HT1080 (cell line): ENCODE results near the gene NDFIP2. TPM values are rescaled to one million over a fixed set of nuclear protein-coding genes. Genes with fewer than 3 reads are reported as not detected.
"Not testable (repeated sequence)": the region's sequence is repeated elsewhere in the genome, so short reads cannot be mapped to it uniquely, and the experiment has no call there.

ENCODE experiments used
- DNase-seq: peaks from one replicate; pipeline ENCODE4 v3.0.0-alpha.2; 2015; ENCODE audit warnings: low read depth
- total RNA-seq: library from RNA; depleted of rRNA; stranded (reverse); fragments of >200 nt; shearing (Covaris generic); gene quantifications from 2 replicates; pipeline ENCODE4 v1.2.3, GENCODE V29; 2014; rRNA removed

Gene NDFIP2
- total RNA-seq, 1 experiment from 2014 or later = 43.4 TPM

- DNase-seq = peak; percentile 21
These were observed 108.8 kb downstream of the NDFIP2 start for GRCh38 chr13:79589603-79590393.

DNA sequence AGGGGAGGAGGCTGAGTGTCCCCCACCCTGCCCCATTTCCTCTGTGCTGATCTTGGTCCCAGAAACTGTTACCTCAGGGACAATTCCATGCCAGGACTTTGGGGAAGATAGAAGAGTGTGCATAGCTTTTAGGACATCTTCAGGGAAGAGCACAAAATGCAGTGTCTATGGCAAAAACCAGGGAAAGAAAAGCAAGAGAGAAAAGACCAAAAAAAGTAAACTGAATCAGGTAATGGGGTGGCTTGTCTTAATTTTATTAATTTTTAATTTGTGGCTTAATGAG, 109.4 kb downstream of the NDFIP2 start:
- no peak for DNase-seq

DNA sequence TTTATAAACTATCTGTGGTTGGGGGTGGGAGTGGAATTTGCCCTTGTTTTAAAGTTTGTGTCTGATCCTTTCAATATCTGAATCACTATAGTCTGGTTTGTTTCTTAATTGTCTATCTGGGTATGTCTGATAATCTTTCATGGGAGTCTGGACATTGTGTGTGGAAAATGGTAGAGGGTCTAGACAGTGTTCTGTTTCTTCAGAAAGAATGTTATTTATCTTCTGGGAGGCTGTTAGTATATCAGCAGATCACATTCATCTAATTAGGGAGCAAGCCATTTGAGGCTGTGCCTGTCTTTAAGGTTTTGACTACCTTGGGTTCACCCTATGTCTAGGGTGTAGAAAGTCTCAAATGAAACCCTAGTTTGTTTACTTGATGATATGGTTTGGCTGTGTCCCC, 110.5 kb downstream of the NDFIP2 start:
- DNase-seq = no peak

DNA sequence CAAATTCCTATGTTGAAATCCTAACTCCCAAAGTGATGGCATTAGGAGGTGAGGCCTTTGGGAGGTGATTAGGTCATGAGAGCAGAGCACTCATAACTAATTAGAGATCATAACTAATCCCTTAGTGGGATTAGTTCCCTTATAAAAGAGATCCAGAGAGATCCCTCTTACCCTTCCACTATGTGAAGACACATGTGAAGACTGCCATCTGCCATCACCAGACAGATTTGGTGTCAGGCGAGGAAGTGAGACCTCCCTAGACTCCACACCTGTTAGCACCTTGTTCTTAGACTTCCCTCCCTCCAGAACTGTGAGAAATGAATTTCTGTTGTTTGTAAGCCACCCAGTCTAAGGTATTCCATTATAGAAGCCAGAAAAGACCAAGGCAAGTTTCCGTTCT, 112.2 kb downstream of the NDFIP2 start:
- no peak for DNase-seq

DNA sequence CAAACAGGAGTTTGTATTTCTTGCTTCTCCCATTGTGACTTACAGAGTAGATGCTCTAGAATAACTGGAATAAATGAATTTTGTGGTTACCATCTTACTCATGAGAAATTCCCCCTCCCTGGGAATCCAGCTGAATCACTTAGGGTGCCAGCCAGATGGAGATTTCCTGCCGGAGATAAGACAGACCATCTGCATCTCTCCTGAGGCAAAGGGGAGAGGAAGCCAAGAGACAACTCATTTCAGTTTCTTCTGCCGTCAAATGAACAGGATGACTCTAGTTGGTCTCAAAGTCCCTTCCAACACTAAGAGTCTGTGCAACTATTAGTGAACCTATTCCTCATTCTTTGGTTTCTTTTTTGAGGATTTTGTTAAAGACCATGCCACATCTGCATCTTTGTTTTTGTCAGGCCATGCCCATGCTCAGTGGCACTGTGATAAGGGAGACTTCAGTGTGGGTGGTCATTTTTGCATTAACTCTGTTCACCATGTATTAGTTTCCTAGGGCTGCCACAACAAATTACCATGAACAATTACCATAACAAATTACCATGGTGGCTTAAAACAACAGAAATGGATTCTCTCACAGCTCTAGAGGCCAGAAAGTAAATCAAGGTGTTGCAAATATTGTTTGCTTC, 112.8 kb downstream of the NDFIP2 start:
- peak; percentile 83 for DNase-seq

DNA sequence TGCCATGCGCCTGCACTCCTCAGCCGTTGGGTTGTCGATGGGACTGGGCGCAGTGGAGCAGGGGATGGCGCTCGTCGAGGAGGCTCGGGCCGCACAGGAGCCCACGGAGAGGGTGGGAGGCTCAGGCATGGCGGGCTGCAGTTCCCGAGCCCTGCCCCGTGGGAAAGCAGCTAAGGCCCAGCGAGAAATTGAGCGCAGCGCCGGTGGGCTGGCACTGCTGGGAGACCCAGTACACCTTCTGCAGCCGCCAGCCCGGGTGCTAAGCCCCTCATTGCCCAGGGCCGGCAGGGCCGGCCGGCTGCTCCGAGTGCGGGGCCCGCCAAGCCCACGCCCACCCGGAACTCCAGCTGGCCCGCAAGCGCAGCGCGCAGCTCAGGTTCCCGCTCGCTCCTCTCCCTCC, 119.2 kb downstream of the NDFIP2 start:
- not testable (repeated sequence) for DNase-seq

DNA sequence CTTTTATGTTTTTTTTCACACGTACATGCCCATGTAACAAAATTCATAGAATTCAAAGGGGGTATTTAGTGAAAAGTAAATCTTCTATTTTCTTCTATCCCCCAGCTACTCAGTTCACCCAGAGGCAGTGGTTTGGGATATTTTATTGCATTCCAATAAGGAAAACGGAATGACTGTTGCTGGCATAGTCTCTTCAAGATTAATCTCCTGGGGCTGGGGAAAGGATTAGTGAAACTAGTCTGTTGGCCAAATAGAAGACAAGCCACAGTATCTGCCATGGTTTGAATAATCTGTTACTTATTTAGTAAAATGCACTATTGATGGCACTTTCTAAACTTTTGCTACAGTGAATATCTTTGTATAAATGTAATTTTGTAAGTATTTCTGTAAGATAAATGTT, 122.0 kb downstream of the NDFIP2 start:
- DNase-seq = no peak

- DNase-seq = no peak
These were observed 123.8 kb downstream of the NDFIP2 start for GRCh38 chr13:79604752-79605151.

Other genes starting within 250 kb of the NDFIP2 start
- 21.8 and 22.0 TPM in 2 replicates for gene RBM26, start 74.9 kb upstream of the NDFIP2 start, total RNA-seq